Naive thymus-derived CD4-positive, alpha-beta T cell (primary cell): ENCODE results near the gene BIRC3. TPM values are rescaled to one million over a fixed set of nuclear protein-coding genes. Genes with fewer than 3 reads are reported as not detected.

Experiments
- ATAC-seq: fragments of 150-1000 bp; cut with Tn5 transposase; 2 replicates; pipeline ENCODE4 v1.10.0; 2021; ENCODE audit warnings: mild to moderate bottlenecking, moderate library complexity
- CTCF ChIA-PET: fragments of 350-600 bp; sonication (Branson Sonifier 250); formaldehyde crosslinking; loops from one replicate; lab custom pipeline; 2021; ENCODE audit warnings: antibody characterized with exemption; lab: Charles Lee
- POLR2A ChIA-PET: fragments of 350-600 bp; sonication (Branson Sonifier 250); formaldehyde crosslinking; loops from one replicate; lab custom pipeline; 2021; ENCODE audit warnings: antibody characterized with exemption, inconsistent platforms; lab: Charles Lee
- DNase-seq, 9 donors: peaks; one replicate each; pipeline versions ENCODE4 v3.0.0 to v3.0.0-alpha.2; 2020 to 2022; ENCODE audit warnings: mixed read lengths in 1 of 9
- H3K27ac ChIP-seq: one replicate; pipeline ENCODE4 v1.7.0; 2013; ENCODE audit warnings: mild to moderate bottlenecking, low read depth, low read length, moderate library complexity
- H3K27me3 ChIP-seq, 2 donors: one replicate each; pipeline ENCODE4 v1.7.0; 2013; ENCODE audit warnings: low read length in 2 of 2, mild to moderate bottlenecking in 2 of 2, moderate library complexity in 2 of 2; ENCODE audit not compliant: control insufficient read depth in 2 of 2, insufficient read depth in 2 of 2
- H3K36me3 ChIP-seq, 3 experiments: 1 replicate in 2 of 3; 2 replicates in 1 of 3; pipeline ENCODE4 v1.7.0; 2013; ENCODE audit warnings: low read length in 3 of 3, mild to moderate bottlenecking in 3 of 3, moderate library complexity in 1 of 3; ENCODE audit not compliant: insufficient read depth in 3 of 3, control insufficient read depth in 2 of 3
- H3K4me1 ChIP-seq, 2 donors: one replicate each; pipeline ENCODE4 v1.7.0; 2013; ENCODE audit warnings: low read length in 2 of 2, mild to moderate bottlenecking in 2 of 2, moderate library complexity in 1 of 2; ENCODE audit not compliant: control insufficient read depth in 2 of 2, insufficient read depth in 2 of 2
- H3K4me3 ChIP-seq: 2 replicates; pipeline ENCODE4 v1.7.0; 2013; ENCODE audit warnings: mild to moderate bottlenecking, low read length
- H3K9me3 ChIP-seq, 3 experiments: 1 replicate in 2 of 3; 2 replicates in 1 of 3; pipeline ENCODE4 v1.7.0; 2013; ENCODE audit warnings: low read length in 3 of 3; ENCODE audit not compliant: control insufficient read depth in 2 of 3
- H3K27ac Mint-ChIP-seq, 9 donors: one replicate each; pipeline ENCODE4 v1.8.0; 2020 to 2022; ENCODE audit warnings: mixed read lengths in 9 of 9, mild to moderate bottlenecking in 8 of 9, moderate library complexity in 5 of 9, inconsistent platforms in 2 of 9
- H3K27me3 Mint-ChIP-seq, 5 donors: one replicate each; pipeline ENCODE4 v1.8.0; 2021 to 2022; ENCODE audit warnings: mixed read lengths in 5 of 5, mild to moderate bottlenecking in 1 of 5
- H3K36me3 Mint-ChIP-seq, 5 donors: one replicate each; pipeline ENCODE4 v1.8.0; 2020 to 2022; ENCODE audit warnings: mixed read lengths in 5 of 5, mild to moderate bottlenecking in 3 of 5, inconsistent platforms in 1 of 5
- H3K4me1 Mint-ChIP-seq, 7 donors: one replicate each; pipeline ENCODE4 v1.8.0; 2020 to 2022; ENCODE audit warnings: mixed read lengths in 7 of 7, mild to moderate bottlenecking in 3 of 7, inconsistent platforms in 1 of 7
- H3K4me3 Mint-ChIP-seq, 10 donors: one replicate each; pipeline ENCODE4 v1.8.0; 2020 to 2022; ENCODE audit warnings: mild to moderate bottlenecking in 10 of 10, mixed read lengths in 10 of 10, moderate library complexity in 6 of 10, inconsistent platforms in 2 of 10
- H3K9me3 Mint-ChIP-seq, 11 donors: one replicate each; pipeline ENCODE4 v1.8.0; 2020 to 2022; ENCODE audit warnings: mixed read lengths in 11 of 11, mild to moderate bottlenecking in 4 of 11, inconsistent platforms in 1 of 11, moderate library complexity in 1 of 11
- intact Hi-C, 2 donors: fragments of 100-400 bp; cut with micrococcal nuclease; formaldehyde crosslinking; loops; one replicate each; pipeline ENCODE4 v1.15.1; 2023
- polyA plus RNA-seq, 2 donors: library from polyadenylated mRNA; unstranded; fragments of 300-500 nt; fragmentation: Illumina TruSeq; gene quantifications; one replicate each; pipeline ENCODE4 v1.2.3, GENCODE V29; 2021
- total RNA-seq, 6 experiments: library from RNA in 5 of 6; stranded (reverse) in 5 of 6; gene quantifications; 1 replicate in 5 of 6; 2 replicates in 1 of 6; pipeline ENCODE4 v1.2.3 and lab custom pipeline; 2021 to 2026

The BIRC3 gene
- total and polyA plus RNA-seq, 7 experiments from 2014 or later, result 18.8 to 160 (median 68.1) TPM

- ATAC-seq (peak; percentile 80), DNase-seq (peak in 7 of 9 donors; percentile 65 to 81 (median 76))
- Mint-ChIP-seq H3K36me3 (peaks cover 6 to 29% (median 12%) of the 10 kb centered on the region in 5 donors), H3K9me3 (peaks cover 2 to 22% (median 10%) of the 10 kb centered on the region in 11 donors), H3K27ac (peak overlapping the region; percentile 87 to 96 (median 93)), H3K27me3 (no peaks in the 10 kb centered on the region), H3K4me3 (peak overlapping the region; percentile 46 to 84 (median 64)), H3K4me1 (peaks cover 33 to 73% (median 65%) of the 10 kb centered on the region in 7 donors)
- Histone ChIP-seq H3K36me3 (no peaks in the 10 kb centered on the region), H3K27me3 (no peaks in the 10 kb centered on the region), H3K9me3 (peaks cover 0 to 8% (median 0%) of the 10 kb centered on the region in 3 experiments), H3K4me1 (peaks cover 42 to 70% of the 10 kb centered on the region in 2 donors), H3K4me3 (peak overlapping the region; percentile 14), H3K27ac (peak overlapping the region; percentile 68)
- intact Hi-C loops, result loop anchor here (1.0 to 5.0 kb wide), 3 partner anchors 10 to 40 kb away; partner anchors contain the start of genes BIRC3 (in 2 of the 2) and BIRC2 (in 1 of the 2)
- ChIA-PET CTCF (interaction anchor here (0.6 to 17.6 kb wide), 6 partner anchors 9 to 189 kb away, joined by 3 to 354 read pairs (median 10); partner anchors contain the start of gene BIRC3), POLR2A (interaction anchor here (0.6 to 4.0 kb wide), 9 partner anchors 10 to 35 kb away, joined by 3 to 89 read pairs (median 9); partner anchors contain the start of gene BIRC3)
Observed at GRCh38 chr11:102306817-102307726, 10.2 kb upstream of the BIRC3 start.

DNA sequence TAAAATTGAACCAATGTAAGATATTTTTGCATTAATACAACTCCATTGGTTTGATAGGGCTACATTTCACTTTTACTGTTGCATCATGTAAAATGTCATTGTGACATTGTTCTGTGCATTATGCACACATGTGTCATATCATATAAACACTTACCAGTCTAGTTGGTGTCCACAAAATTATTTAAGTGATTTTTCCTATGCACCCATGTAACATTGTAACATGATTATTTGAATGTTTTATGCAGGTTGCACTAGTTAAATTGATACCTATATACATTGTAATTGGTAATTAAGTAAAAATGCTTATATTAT, 9.6 kb upstream of the BIRC3 start:
- ATAC-seq (no peak), DNase-seq (no peak)
- ChIA-PET POLR2A (interaction anchor here (0.6 to 4.0 kb wide), 5 partner anchors 9 to 26 kb away, joined by 3 to 89 read pairs (median 4); partner anchors contain the start of gene BIRC3), CTCF (interaction anchor here (1.2 to 17.6 kb wide), 5 partner anchors 8 to 188 kb away, joined by 4 to 354 read pairs (median 16); partner anchors contain the start of gene BIRC3)
- Mint-ChIP-seq H3K27ac (peak overlapping the region in 3 of 9 donors; percentile 91 to 93 (median 91)), H3K36me3 (peaks cover 6 to 28% (median 12%) of the 10 kb centered on the region in 5 donors), H3K4me3 (peak overlapping the region in 1 of 10 donors; percentile 66), H3K9me3 (peaks cover 2 to 21% (median 10%) of the 10 kb centered on the region in 11 donors), H3K4me1 (peaks cover 32 to 75% (median 69%) of the 10 kb centered on the region in 7 donors), H3K27me3 (no peaks in the 10 kb centered on the region)
- Histone ChIP-seq H3K9me3 (peaks cover 0 to 1% (median 0%) of the 10 kb centered on the region in 3 experiments), H3K27ac (no peak overlapping the region), H3K27me3 (no peaks in the 10 kb centered on the region), H3K36me3 (no peaks in the 10 kb centered on the region), H3K4me3 (no peak overlapping the region), H3K4me1 (peaks cover 43 to 67% of the 10 kb centered on the region in 2 donors)
- intact Hi-C loops, result loop anchor here in 1 of 2 donors (1.0 to 5.0 kb wide), 2 partner anchors 10 to 40 kb away; partner anchors contain the start of genes BIRC2 and BIRC3

GRCh38 chr11:102309621-102310541, 7.4 kb upstream of the BIRC3 start:
- no peaks in the 10 kb centered on the region for H3K27me3 ChIP-seq
- ATAC-seq, result no peak
- Mint-ChIP-seq H3K9me3 (peaks cover 0 to 7% (median 0%) of the 10 kb centered on the region in 11 donors), H3K27me3 (no peaks in the 10 kb centered on the region), H3K36me3 (peaks cover 0 to 15% (median 0%) of the 10 kb centered on the region in 5 donors), H3K27ac (peak overlapping the region in 3 of 9 donors; percentile 63 to 75 (median 71)), H3K4me3 (no peak overlapping the region), H3K4me1 (peaks cover 35 to 80% (median 71%) of the 10 kb centered on the region in 7 donors)
- no peaks in the 10 kb centered on the region for H3K36me3 ChIP-seq
- no peak for DNase-seq
- CTCF ChIA-PET, result interaction anchor here (0.6 to 17.6 kb wide), 2 partner anchors 10 to 16 kb away, joined by 3 to 354 read pairs; no protein-coding TSS in a partner anchor
- H3K4me1 ChIP-seq, result peaks cover 46 to 70% of the 10 kb centered on the region in 2 donors
- H3K9me3 ChIP-seq, result no peaks in the 10 kb centered on the region
- intact Hi-C loops, result loop anchor here in 1 of 2 donors (5.0 kb wide), 1 partner anchor 37 kb away; the partner anchor contains the start of gene BIRC2
- POLR2A ChIA-PET, result interaction anchor here (0.8 to 9.9 kb wide), 2 partner anchors 9 to 18 kb away, joined by 3 to 158 read pairs; no protein-coding TSS in a partner anchor
- no peak overlapping the region for H3K27ac ChIP-seq
- H3K4me3 ChIP-seq, result no peak overlapping the region

- peak overlapping the region; percentile 74 to 95 (median 89) for H3K27ac Mint-ChIP-seq
- Histone ChIP-seq H3K4me1 (peaks cover 36 to 55% of the 10 kb centered on the region in 2 donors), H3K4me3 (no peak overlapping the region), H3K36me3 (no peaks in the 10 kb centered on the region), H3K27me3 (no peaks in the 10 kb centered on the region), H3K27ac (peak overlapping the region; percentile 56), H3K9me3 (no peaks in the 10 kb centered on the region)
- peaks cover 0 to 14% (median 4%) of the 10 kb centered on the region in 5 donors for H3K36me3 Mint-ChIP-seq
- DNase-seq (no peak), ATAC-seq (no peak)
- ChIA-PET CTCF (interaction anchor here (1.0 to 17.6 kb wide), 2 partner anchors 19 to 30 kb away, joined by 4 to 354 read pairs; no protein-coding TSS in a partner anchor), POLR2A (interaction anchor here (0.7 to 9.9 kb wide), 5 partner anchors 8 to 141 kb away, joined by 3 to 158 read pairs (median 3); partner anchors contain the start of gene TMEM123)
- H3K4me1 Mint-ChIP-seq, result peaks cover 24 to 72% (median 62%) of the 10 kb centered on the region in 7 donors
- peak overlapping the region; percentile 25 to 81 (median 72) for H3K4me3 Mint-ChIP-seq
- peaks cover 0 to 8% (median 0%) of the 10 kb centered on the region in 11 donors for H3K9me3 Mint-ChIP-seq
- intact Hi-C loops, result no loop called here
- peaks cover 0 to 2% (median 0%) of the 10 kb centered on the region in 5 donors for H3K27me3 Mint-ChIP-seq
Observed at GRCh38 chr11:102312667-102313066, 4.6 kb upstream of the BIRC3 start.

DNA sequence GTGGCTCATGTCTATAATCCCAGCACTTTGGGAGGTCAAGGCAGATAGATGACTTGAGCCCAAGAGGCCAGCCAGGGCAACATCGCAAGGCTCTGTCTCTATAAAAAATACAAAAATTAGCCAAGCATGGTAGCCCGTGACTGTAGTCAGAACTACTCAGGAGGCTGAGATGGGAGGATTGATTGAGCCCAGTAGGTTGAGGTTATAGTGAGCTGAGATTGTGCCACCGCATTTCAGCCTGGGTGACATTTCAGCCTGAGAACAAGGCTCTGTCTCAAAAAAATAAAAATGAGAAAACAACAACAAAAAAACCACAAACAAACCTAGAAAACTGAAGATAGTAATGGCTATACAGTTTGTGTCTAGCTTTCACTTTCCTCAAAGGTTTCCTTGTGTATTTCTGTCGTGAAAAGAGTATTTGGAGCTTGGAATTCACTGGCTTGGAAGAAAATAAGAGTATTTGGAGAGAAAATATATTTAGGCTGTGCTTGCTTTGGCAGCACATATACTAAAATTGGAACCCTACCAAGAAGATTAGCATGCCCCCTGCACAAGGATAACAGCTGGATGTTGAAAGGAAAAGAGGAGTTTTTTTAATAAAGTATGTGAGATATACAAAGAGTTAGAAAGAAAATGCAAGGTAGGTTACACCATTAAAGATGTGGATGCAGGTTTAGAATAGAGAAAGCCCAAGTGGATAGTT, 3.9 kb upstream of the BIRC3 start:
- Mint-ChIP-seq H3K27ac (peak overlapping the region; percentile 71 to 95 (median 88)), H3K27me3 (peaks cover 0 to 2% (median 0%) of the 10 kb centered on the region in 5 donors), H3K9me3 (peaks cover 0 to 8% (median 0%) of the 10 kb centered on the region in 11 donors), H3K4me3 (peak overlapping the region; percentile 20 to 81 (median 72)), H3K36me3 (peaks cover 0 to 16% (median 5%) of the 10 kb centered on the region in 5 donors), H3K4me1 (peaks cover 24 to 73% (median 57%) of the 10 kb centered on the region in 7 donors)
- intact Hi-C loops, result no loop called here
- no peaks in the 10 kb centered on the region for H3K9me3 ChIP-seq
- no peaks in the 10 kb centered on the region for H3K27me3 ChIP-seq
- DNase-seq (no peak), ATAC-seq (no peak)
- ChIA-PET POLR2A (interaction anchor here (0.9 to 9.9 kb wide), 5 partner anchors 13 to 140 kb away, joined by 3 to 158 read pairs (median 3); partner anchors contain the start of gene TMEM123), CTCF (interaction anchor here (1.0 to 17.6 kb wide), 2 partner anchors 19 to 29 kb away, joined by 4 to 354 read pairs; no protein-coding TSS in a partner anchor)
- H3K4me1 ChIP-seq, result peaks cover 36 to 47% of the 10 kb centered on the region in 2 donors
- H3K27ac ChIP-seq, result peak overlapping the region; percentile 56
- no peaks in the 10 kb centered on the region for H3K36me3 ChIP-seq
- peak overlapping the region; percentile 37 for H3K4me3 ChIP-seq
